Body of pancreas (tissue), 4 donors: ENCODE results near the gene KIAA0930. TPM values are rescaled to one million over a fixed set of nuclear protein-coding genes. Genes with fewer than 3 reads are reported as not detected.

Experiments used
- ATAC-seq: fragments of 150-250 bp; one replicate; pipeline ENCODE4 v1.9.1; 2016
- DNase-seq, 4 donors: peaks; one replicate each; pipeline ENCODE4 v3.0.0-alpha.2; 2019
- H3K27ac ChIP-seq, 4 donors: fragments of 200-600 bp; sonication (generic); 1 replicate in 3 of 4; 2 replicates in 1 of 4; pipeline versions ENCODE4 v1.5.1 to v1.6.1; 2016 to 2019; ENCODE audit warnings: mild to moderate bottlenecking in 1 of 4, mixed read lengths in 1 of 4, moderate library complexity in 1 of 4
- H3K27me3 ChIP-seq, 2 donors: fragments of 200-600 bp; sonication (generic); one replicate each; pipeline ENCODE4 v1.6.0; 2016; ENCODE audit warnings: mild to moderate bottlenecking in 1 of 2
- H3K36me3 ChIP-seq, 2 donors: fragments of 200-600 bp; sonication (generic); replicated peaks in 1 of 2; 2 replicates each; pipeline ENCODE4 v1.5.1; 2016; ENCODE audit warnings: low read depth in 2 of 2; ENCODE audit not compliant: insufficient read depth in 1 of 2
- H3K4me1 ChIP-seq: fragments of 200-600 bp; sonication (generic); one replicate; pipeline ENCODE4 v1.6.0; 2016
- H3K4me3 ChIP-seq, 2 donors: fragments of 200-600 bp; sonication (generic); 1 replicate in 1 of 2; 2 replicates in 1 of 2; pipeline ENCODE4 v1.5.1; 2016 to 2019
- H3K9me3 ChIP-seq, 3 donors: fragments of 200-600 bp; sonication (generic); 1 replicate in 2 of 3; 2 replicates in 1 of 3; pipeline ENCODE4 v1.5.1; 2016
- POLR2A ChIP-seq, 3 donors: fragments of 450-650 bp; IDR thresholded peaks; one replicate each; pipeline ENCODE4 v1.6.1; 2016; ENCODE audit warnings: antibody characterized with exemption in 3 of 3, mild to moderate bottlenecking in 2 of 3
- WGBS, 2 donors: methylation state at CpG; one replicate each; pipeline ENCODE4 v1.1.5; 2017; 5-methylcytosine and 5-hydroxymethylcytosine counted together
- intact Hi-C: fragments of 100-400 bp; cut with DNase I; formaldehyde crosslinking; loops from one replicate; pipeline ENCODE4 v1.15.1; 2023
- total RNA-seq, 2 donors: library from RNA; depleted of rRNA; stranded (reverse); fragments of >200 nt; gene quantifications; one replicate each; pipeline ENCODE4 v1.1.0, GENCODE V29; 2016
- TF ChIP-seq, protein P1 (sequence below), 7 experiments: fragments of 450-650 bp in 4 of 7; fragments of 200-600 bp in 3 of 7; sonication (generic) in 3 of 7; IDR thresholded peaks; one replicate each; pipeline ENCODE4 v1.5.1; 2016 to 2019; ENCODE audit warnings: antibody characterized with exemption in 7 of 7

KIAA0930 gene
- total RNA-seq, 2 donors from 2014 or later = 14.2 to 17.9 TPM

DNA sequence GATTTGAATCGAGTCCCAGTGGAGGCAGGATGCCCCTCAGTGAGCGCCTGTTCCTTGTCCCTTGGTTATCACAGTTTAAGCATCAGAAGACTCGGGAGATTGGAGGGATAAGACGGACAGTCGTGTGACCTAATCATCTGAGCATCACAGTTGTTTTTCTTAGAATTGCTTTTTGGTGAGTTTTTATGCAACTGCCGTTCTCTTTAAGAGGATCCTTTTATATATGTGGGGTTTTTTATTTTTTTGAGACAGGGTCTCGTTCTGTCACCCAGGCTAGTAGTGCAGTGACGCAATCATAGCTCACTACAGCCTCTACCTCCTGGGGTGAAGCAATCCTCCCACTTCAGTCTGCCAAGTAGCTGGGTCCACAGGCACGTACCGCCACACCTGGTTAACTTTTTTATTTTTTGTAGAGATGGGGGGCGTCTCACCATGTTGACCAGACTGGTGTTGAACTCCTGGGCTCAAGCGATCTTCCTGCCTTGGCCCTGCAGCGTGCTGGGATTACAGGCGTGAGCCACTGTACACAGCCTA lies 60.5 kb downstream of the KIAA0930 start:
- ATAC-seq = no peak
- 83 to 87% methylated on average over 14 of the region's 14 CpGs for WGBS, 2 donors
- Histone ChIP-seq H3K27me3 (no peaks in the 10 kb centered on the region), H3K4me3 (no peak overlapping the region), H3K36me3 (peaks cover 15% of the 10 kb centered on the region in 2 donors), H3K9me3 (no peaks in the 10 kb centered on the region), H3K4me1 (no peaks in the 10 kb centered on the region), H3K27ac (no peak overlapping the region)
- DNase-seq = no peak
- intact Hi-C loops = no loop called here
- TF ChIP-seq, protein P1, sequence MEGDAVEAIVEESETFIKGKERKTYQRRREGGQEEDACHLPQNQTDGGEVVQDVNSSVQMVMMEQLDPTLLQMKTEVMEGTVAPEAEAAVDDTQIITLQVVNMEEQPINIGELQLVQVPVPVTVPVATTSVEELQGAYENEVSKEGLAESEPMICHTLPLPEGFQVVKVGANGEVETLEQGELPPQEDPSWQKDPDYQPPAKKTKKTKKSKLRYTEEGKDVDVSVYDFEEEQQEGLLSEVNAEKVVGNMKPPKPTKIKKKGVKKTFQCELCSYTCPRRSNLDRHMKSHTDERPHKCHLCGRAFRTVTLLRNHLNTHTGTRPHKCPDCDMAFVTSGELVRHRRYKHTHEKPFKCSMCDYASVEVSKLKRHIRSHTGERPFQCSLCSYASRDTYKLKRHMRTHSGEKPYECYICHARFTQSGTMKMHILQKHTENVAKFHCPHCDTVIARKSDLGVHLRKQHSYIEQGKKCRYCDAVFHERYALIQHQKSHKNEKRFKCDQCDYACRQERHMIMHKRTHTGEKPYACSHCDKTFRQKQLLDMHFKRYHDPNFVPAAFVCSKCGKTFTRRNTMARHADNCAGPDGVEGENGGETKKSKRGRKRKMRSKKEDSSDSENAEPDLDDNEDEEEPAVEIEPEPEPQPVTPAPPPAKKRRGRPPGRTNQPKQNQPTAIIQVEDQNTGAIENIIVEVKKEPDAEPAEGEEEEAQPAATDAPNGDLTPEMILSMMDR (IDR thresholded peaks at IDR 0.05) = no peak
- TF ChIP-seq POLR2A (IDR thresholded peaks at IDR 0.05) = no peak

DNA sequence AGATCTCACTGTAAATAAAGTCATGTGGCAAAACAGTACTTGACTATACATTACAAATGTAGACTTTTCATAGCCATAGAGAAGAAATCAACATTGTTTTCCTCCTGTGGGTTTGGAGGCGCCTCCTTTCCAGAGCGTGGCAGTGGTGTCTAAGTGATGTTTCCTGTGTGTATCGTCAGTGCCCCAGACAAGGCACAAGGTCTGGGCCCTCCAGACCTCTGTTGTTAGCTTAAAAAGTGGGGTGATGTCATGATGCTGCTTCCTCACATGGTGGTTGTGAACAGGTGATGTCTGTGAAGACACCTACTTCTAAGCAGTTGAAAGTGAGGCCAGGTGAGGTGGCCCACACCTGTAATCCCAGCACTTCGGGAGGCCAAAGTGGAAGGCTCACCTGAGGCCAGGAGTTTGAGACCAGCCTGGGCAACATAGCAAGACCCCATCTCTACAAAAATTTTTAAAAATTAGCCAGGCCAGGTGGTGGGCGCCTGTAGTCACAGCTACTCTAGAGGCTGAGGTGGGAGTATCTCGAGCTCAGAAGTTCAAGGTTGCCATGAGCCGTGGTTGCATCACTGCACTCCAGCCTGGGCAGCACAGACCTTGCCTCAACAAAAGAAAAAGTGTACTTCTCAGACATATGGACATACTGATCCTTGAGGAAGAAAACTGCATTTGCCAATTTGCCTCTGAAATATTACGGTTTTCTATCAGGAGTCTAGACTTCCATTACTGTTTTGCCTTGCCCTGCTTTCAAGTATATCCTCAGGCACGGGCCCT lies 61.2 kb downstream of the KIAA0930 start:
- TF ChIP-seq, protein P1 (IDR thresholded peaks at IDR 0.05) = no peak
- no peak for TF ChIP-seq POLR2A (IDR thresholded peaks at IDR 0.05)
- H3K9me3 ChIP-seq = no peaks in the 10 kb centered on the region
- DNase-seq = no peak
- H3K36me3 ChIP-seq = peaks cover 11 to 15% of the 10 kb centered on the region in 2 donors
- WGBS, 2 donors = 85 to 90% methylated on average over 9 of the region's 9 CpGs
- no peaks in the 10 kb centered on the region for H3K4me1 ChIP-seq
- H3K4me3 ChIP-seq = no peak overlapping the region
- H3K27ac ChIP-seq = no peak overlapping the region
- no peaks in the 10 kb centered on the region for H3K27me3 ChIP-seq
- intact Hi-C loops = no loop called here
- no peak for ATAC-seq

DNA sequence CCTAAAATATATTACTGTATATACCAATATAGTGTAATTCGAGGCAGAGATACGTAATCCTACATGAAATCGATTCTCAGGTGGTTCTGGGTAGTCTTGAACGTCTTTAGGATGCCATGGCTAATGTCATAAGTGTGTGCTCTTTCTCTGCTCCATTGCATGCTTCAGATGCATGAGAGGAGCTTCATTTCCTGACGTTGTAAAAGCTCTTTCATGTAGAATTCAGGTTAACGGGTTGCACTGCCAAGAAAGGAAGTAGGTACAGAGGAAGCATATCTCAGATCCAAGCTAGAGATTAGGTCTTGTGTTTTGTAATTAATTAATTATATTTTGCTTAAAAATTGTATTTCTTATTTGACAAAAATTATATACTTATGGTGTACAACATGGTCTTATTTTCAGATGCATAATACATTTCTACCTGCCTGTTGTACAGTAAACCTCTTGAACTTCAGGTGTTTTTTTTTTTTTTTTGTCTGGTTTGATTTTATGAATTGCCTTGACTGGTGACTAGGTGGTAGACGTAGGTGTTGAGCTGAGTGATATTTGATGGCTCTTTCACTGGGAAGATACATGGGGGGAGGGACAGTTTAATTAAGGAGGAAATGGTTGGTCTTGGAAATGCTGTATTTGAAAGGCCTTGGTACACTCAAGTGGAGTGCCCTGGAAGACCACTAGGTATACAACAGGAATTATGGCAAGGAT lies 67.7 kb downstream of the KIAA0930 start:
- ATAC-seq (no peak), DNase-seq (no peak)
- H3K4me1 ChIP-seq = no peaks in the 10 kb centered on the region
- no peaks in the 10 kb centered on the region for H3K9me3 ChIP-seq
- H3K27ac ChIP-seq = no peak overlapping the region
- peaks cover 10 to 33% of the 10 kb centered on the region in 2 donors for H3K36me3 ChIP-seq
- TF ChIP-seq POLR2A (IDR thresholded peaks at IDR 0.05) = no peak
- TF ChIP-seq, protein P1 (IDR thresholded peaks at IDR 0.05) = no peak
- 72 to 83% methylated on average over 7 of the region's 7 CpGs for WGBS, 2 donors
- no peak overlapping the region for H3K4me3 ChIP-seq
- H3K27me3 ChIP-seq = no peaks in the 10 kb centered on the region
- intact Hi-C loops = no loop called here

DNA sequence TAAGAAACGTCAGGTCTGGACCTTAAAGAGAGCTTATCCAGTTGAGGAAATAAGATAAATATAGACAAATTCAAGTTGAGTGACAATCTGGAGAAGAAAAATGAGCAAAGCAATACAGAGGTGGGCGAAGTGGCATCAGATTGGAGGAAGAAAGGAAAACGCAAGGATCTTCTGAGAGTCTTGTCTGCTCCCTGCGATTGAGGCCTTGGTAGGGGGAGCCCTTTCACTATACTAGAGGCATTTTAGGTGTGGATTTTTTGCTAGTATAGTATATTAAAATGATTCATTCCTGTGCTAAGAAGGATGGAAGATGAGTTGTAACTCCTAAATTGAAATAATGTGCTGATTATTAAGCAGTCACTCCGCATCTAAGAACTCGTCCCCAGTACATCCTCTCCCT lies 68.9 kb downstream of the KIAA0930 start:
- intact Hi-C loops = no loop called here
- Histone ChIP-seq H3K27me3 (no peaks in the 10 kb centered on the region), H3K4me3 (no peak overlapping the region), H3K27ac (no peak overlapping the region), H3K9me3 (no peaks in the 10 kb centered on the region), H3K4me1 (no peaks in the 10 kb centered on the region), H3K36me3 (peaks cover 7 to 31% of the 10 kb centered on the region in 2 donors)
- DNase-seq (no peak), ATAC-seq (no peak)
- TF ChIP-seq POLR2A (IDR thresholded peaks at IDR 0.05) = no peak
- TF ChIP-seq, protein P1 (IDR thresholded peaks at IDR 0.05) = no peak
- 81% methylated on average over 6 of the region's 6 CpGs for WGBS, 2 donors
